Mesenchymal stem cell (in vitro differentiated cells and primary cell): Measurements from ENCODE around the gene RPTOR.

ENCODE experiments used
- DNase-seq: peaks from one replicate; pipeline ENCODE4 v3.0.0-alpha.2; 2013
- H2AFZ ChIP-seq: one replicate; pipeline ENCODE4 v1.6.1; 2013; ENCODE audit warnings: low read depth, mild to moderate bottlenecking, control low read depth, inconsistent platforms, low read length, moderate library complexity
- H2AK5ac ChIP-seq: 2 replicates; pipeline ENCODE4 v1.6.1; 2013; ENCODE audit warnings: low read length, moderate library complexity, mild to moderate bottlenecking, inconsistent platforms; ENCODE audit not compliant: severe bottlenecking
- H2BK120ac ChIP-seq: one replicate; pipeline ENCODE4 v1.6.1; 2013; ENCODE audit warnings: low read depth, mild to moderate bottlenecking, inconsistent platforms, low read length, moderate library complexity
- H2BK12ac ChIP-seq, 2 experiments: one replicate each; pipeline ENCODE4 v1.6.1; 2013; ENCODE audit warnings: inconsistent platforms in 2 of 2, low read length in 2 of 2, mild to moderate bottlenecking in 2 of 2, moderate library complexity in 2 of 2, control low read depth in 1 of 2
- H2BK15ac ChIP-seq: one replicate; pipeline ENCODE4 v1.6.1; 2013; ENCODE audit warnings: mild to moderate bottlenecking, low read depth, inconsistent platforms; ENCODE audit not compliant: poor library complexity, severe bottlenecking
- H2BK5ac ChIP-seq: 2 replicates; pipeline ENCODE4 v1.6.1; 2013; ENCODE audit warnings: low read depth, mild to moderate bottlenecking, low read length, control low read depth, inconsistent platforms; ENCODE audit not compliant: poor library complexity, severe bottlenecking
- H3K14ac ChIP-seq, 2 experiments: one replicate each; pipeline ENCODE4 v1.6.1; 2013; ENCODE audit warnings: inconsistent platforms in 2 of 2, low read length in 2 of 2, control low read depth in 1 of 2, mild to moderate bottlenecking in 1 of 2, moderate library complexity in 1 of 2
- H3K18ac ChIP-seq, 2 experiments: one replicate each; pipeline ENCODE4 v1.6.1; 2013; ENCODE audit warnings: inconsistent platforms in 2 of 2, low read length in 2 of 2, control low read depth in 1 of 2, low read depth in 1 of 2, mild to moderate bottlenecking in 1 of 2
- H3K23ac ChIP-seq, 2 experiments: one replicate each; pipeline ENCODE4 v1.6.1; 2013; ENCODE audit warnings: inconsistent platforms in 2 of 2, low read length in 2 of 2, mild to moderate bottlenecking in 2 of 2, moderate library complexity in 2 of 2, control low read depth in 1 of 2
- H3K27ac ChIP-seq: 2 replicates; pipeline ENCODE4 v1.5.1; 2013; ENCODE audit warnings: mild to moderate bottlenecking, moderate library complexity, low read length, control low read depth, inconsistent platforms; ENCODE audit not compliant: poor library complexity, severe bottlenecking
- H3K27me3 ChIP-seq, 2 experiments: 2 replicates each; pipeline versions ENCODE4 v1.6.1 to v1.7.0; 2013; ENCODE audit warnings: low read length in 2 of 2, mild to moderate bottlenecking in 2 of 2, moderate library complexity in 2 of 2, control low read depth in 1 of 2, inconsistent platforms in 1 of 2; ENCODE audit not compliant: control insufficient read depth in 1 of 2, insufficient read depth in 1 of 2
- H3K36me3 ChIP-seq, 2 experiments: 2 replicates each; pipeline versions ENCODE4 v1.6.1 to v1.7.0; 2013; ENCODE audit warnings: low read length in 2 of 2, control low read depth in 1 of 2, inconsistent platforms in 1 of 2, low read depth in 1 of 2, mild to moderate bottlenecking in 1 of 2; ENCODE audit not compliant: insufficient read depth in 2 of 2, control insufficient read depth in 1 of 2
- H3K4ac ChIP-seq, 2 experiments: one replicate each; pipeline ENCODE4 v1.6.1; 2013; ENCODE audit warnings: inconsistent platforms in 2 of 2, low read length in 2 of 2, mild to moderate bottlenecking in 2 of 2, moderate library complexity in 2 of 2, control low read depth in 1 of 2, low read depth in 1 of 2
- H3K4me1 ChIP-seq: 2 replicates; pipeline ENCODE4 v1.6.1; 2013; ENCODE audit warnings: low read depth, low read length, control low read depth; ENCODE audit not compliant: control insufficient read depth, insufficient read depth
- H3K4me2 ChIP-seq: 2 replicates; pipeline ENCODE4 v1.6.1; 2013; ENCODE audit warnings: low read length, mild to moderate bottlenecking, inconsistent platforms; ENCODE audit not compliant: poor library complexity, severe bottlenecking
- H3K4me3 ChIP-seq, 2 experiments: 2 replicates each; pipeline versions ENCODE4 v1.5.1 to v1.7.0; 2013; ENCODE audit warnings: low read length in 2 of 2, mild to moderate bottlenecking in 2 of 2, control low read depth in 1 of 2, low read depth in 1 of 2; ENCODE audit not compliant: insufficient read depth in 1 of 2
- H3K79me1 ChIP-seq: replicated peaks from 2 replicates; pipeline ENCODE4 v1.6.1; 2013; ENCODE audit warnings: mild to moderate bottlenecking, control low read depth, low read length, inconsistent platforms; ENCODE audit not compliant: poor library complexity, severe bottlenecking
- H3K9ac ChIP-seq: 2 replicates; pipeline ENCODE4 v1.7.0; 2013; ENCODE audit warnings: mild to moderate bottlenecking, low read length, moderate library complexity
- H3K9me3 ChIP-seq: 2 replicates; pipeline ENCODE4 v1.7.0; 2013; ENCODE audit warnings: mild to moderate bottlenecking, low read length; ENCODE audit not compliant: control insufficient read depth
- H4K8ac ChIP-seq: one replicate; pipeline ENCODE4 v1.6.1; 2013; ENCODE audit warnings: inconsistent platforms, mild to moderate bottlenecking, low read length, moderate library complexity
- H4K91ac ChIP-seq: one replicate; pipeline ENCODE4 v1.6.1; 2013; ENCODE audit warnings: mild to moderate bottlenecking, low read length, inconsistent platforms
- WGBS: methylation state at CpG from one replicate; pipeline ENCODE4 v1.1.7; 2013; ENCODE audit warnings: mixed read lengths; 5-methylcytosine and 5-hydroxymethylcytosine counted together

RPTOR gene

DNA sequence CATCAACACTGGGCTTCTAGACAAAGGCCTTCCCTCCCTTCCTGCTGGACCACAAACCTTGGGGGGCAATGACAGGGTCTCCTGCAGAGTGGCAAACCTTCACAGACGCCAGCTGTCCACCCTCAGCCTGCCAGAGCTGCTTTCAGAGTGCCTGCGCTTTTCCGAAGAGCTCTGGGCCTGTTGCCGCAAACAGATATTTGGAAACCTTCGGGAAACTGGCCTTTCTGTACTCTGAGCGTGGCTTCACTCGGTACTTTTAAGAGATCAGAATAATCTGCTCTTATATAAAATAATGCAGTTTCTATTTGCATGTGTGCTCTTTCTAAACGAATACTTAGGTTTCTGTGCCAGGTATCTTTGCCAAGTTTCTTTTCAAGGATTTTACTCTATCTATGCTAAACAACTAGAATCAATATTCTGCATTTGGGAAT lies 294.9 kb downstream of the RPTOR start:
- Histone ChIP-seq H3K27me3 (no peaks in the 10 kb centered on the region), H4K8ac (no peak overlapping the region), H3K4ac (no peak overlapping the region), H3K4me2 (no peak overlapping the region), H2BK12ac (no peak overlapping the region), H2AFZ (no peak overlapping the region), H3K27ac (no peak overlapping the region), H3K9ac (no peak overlapping the region), H3K18ac (no peak overlapping the region), H3K79me1 (peaks cover 8% of the 10 kb centered on the region), H3K9me3 (no peaks in the 10 kb centered on the region), H2BK120ac (no peak overlapping the region), H3K14ac (no peak overlapping the region), H3K23ac (no peak overlapping the region), H4K91ac (no peak overlapping the region), H2AK5ac (no peak overlapping the region), H3K36me3 (peaks cover 28 to 50% of the 10 kb centered on the region in 2 experiments), H2BK15ac (no peak overlapping the region), H2BK5ac (no peak overlapping the region), H3K4me1 (peaks cover 8% of the 10 kb centered on the region), H3K4me3 (no peak overlapping the region)
- WGBS, result 99% methylated on average over 5 of the region's 8 CpGs
- DNase-seq, result no peak

DNA sequence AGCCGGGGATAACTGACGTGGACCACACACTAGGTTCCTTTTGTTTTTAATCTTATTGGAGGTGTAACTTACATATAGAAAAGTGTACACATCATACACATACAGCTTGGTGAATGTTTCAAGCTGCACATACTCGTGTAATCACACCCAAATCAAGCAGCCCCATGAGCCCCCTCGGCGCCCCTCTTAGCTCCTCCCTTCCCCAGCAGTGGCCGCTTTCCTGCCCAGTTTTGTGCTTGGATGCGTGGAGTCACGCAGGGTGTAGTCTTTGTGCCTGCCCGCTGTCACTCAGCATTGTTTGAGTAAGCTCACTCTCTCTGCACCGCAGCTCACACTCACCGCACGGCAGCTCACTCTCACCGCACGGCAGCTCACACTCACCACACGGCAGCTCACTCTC lies 295.3 kb downstream of the RPTOR start:
- Histone ChIP-seq H3K36me3 (peaks cover 28 to 49% of the 10 kb centered on the region in 2 experiments), H3K4me1 (peaks cover 10% of the 10 kb centered on the region), H2AK5ac (no peak overlapping the region), H2BK12ac (no peak overlapping the region), H3K9ac (no peak overlapping the region), H2AFZ (no peak overlapping the region), H2BK5ac (no peak overlapping the region), H2BK15ac (no peak overlapping the region), H3K4ac (no peak overlapping the region), H3K14ac (no peak overlapping the region), H3K27me3 (no peaks in the 10 kb centered on the region), H3K4me2 (no peak overlapping the region), H3K18ac (no peak overlapping the region), H4K91ac (no peak overlapping the region), H3K27ac (no peak overlapping the region), H4K8ac (no peak overlapping the region), H3K9me3 (no peaks in the 10 kb centered on the region), H2BK120ac (no peak overlapping the region), H3K23ac (no peak overlapping the region), H3K4me3 (no peak overlapping the region), H3K79me1 (peaks cover 8% of the 10 kb centered on the region)
- no peak for DNase-seq
- 94% methylated on average over 15 of the region's 15 CpGs for WGBS

- H3K79me1 ChIP-seq, result peaks cover 12% of the 10 kb centered on the region
- H3K9me3 ChIP-seq, result no peaks in the 10 kb centered on the region
- no peaks in the 10 kb centered on the region for H3K27me3 ChIP-seq
- no peak overlapping the region for H2BK12ac ChIP-seq
- no peak overlapping the region for H3K27ac ChIP-seq
- no peak overlapping the region for H4K91ac ChIP-seq
- H2AK5ac ChIP-seq, result no peak overlapping the region
- WGBS, result 94% methylated on average over 15 of the region's 15 CpGs
- peaks cover 19% of the 10 kb centered on the region for H3K4me1 ChIP-seq
- H3K36me3 ChIP-seq, result peaks cover 35 to 53% of the 10 kb centered on the region in 2 experiments
- H3K14ac ChIP-seq, result no peak overlapping the region
- no peak overlapping the region for H2BK5ac ChIP-seq
- H2AFZ ChIP-seq, result no peak overlapping the region
- H3K23ac ChIP-seq, result no peak overlapping the region
- DNase-seq, result no peak
- H3K4me3 ChIP-seq, result no peak overlapping the region
- peak overlapping the region in 1 of 2 experiments; percentile 7 for H3K18ac ChIP-seq
- no peak overlapping the region for H3K9ac ChIP-seq
- H4K8ac ChIP-seq, result no peak overlapping the region
- no peak overlapping the region for H2BK120ac ChIP-seq
- H2BK15ac ChIP-seq, result no peak overlapping the region
- H3K4me2 ChIP-seq, result no peak overlapping the region
- H3K4ac ChIP-seq, result no peak overlapping the region
These were observed 297.9 kb downstream of the RPTOR start for GRCh38 chr17:80842456-80843013.

DNA sequence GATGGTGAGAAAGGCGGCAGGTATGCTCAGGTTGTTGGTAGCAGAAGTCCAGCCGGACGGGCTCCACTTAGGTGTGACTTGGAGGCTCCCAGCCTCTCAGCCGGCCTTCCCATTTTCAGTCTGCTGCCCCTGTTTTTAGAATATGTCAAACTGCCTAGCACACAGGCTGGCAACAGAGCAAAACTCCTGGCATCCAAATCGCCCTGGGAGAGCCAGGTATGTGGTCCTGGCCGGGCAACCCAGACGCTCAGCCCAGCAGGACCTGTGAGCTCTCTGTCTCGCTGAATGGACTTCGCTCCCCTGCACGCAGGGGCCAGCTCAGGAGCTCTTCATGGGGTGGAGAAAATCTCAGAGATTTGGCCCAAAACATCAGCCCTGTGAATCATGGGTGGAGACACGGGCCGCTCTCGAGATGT lies 299.1 kb downstream of the RPTOR start:
- Histone ChIP-seq H3K79me1 (peaks cover 10% of the 10 kb centered on the region), H3K4me1 (peaks cover 19% of the 10 kb centered on the region), H3K9ac (no peak overlapping the region), H2BK5ac (no peak overlapping the region), H2BK12ac (no peak overlapping the region), H2BK120ac (no peak overlapping the region), H3K4me3 (no peak overlapping the region), H2AK5ac (no peak overlapping the region), H3K27me3 (no peaks in the 10 kb centered on the region), H3K9me3 (no peaks in the 10 kb centered on the region), H3K27ac (no peak overlapping the region), H3K4me2 (no peak overlapping the region), H4K8ac (no peak overlapping the region), H3K14ac (no peak overlapping the region), H4K91ac (no peak overlapping the region), H3K36me3 (peaks cover 43 to 53% of the 10 kb centered on the region in 2 experiments), H3K18ac (no peak overlapping the region), H2AFZ (no peak overlapping the region), H2BK15ac (no peak overlapping the region), H3K4ac (no peak overlapping the region), H3K23ac (no peak overlapping the region)
- no peak for DNase-seq
- WGBS, result 94% methylated on average over 13 of the region's 13 CpGs
